ENCODE data around the gene CHAF1B. TPM values are rescaled to one million over a fixed set of nuclear protein-coding genes. Genes with fewer than 3 reads are reported as not detected.

Gene CHAF1B
- total and polyA plus RNA-seq, 7 donors = 0.68 to 12.6 (median 8.4) TPM

DNA sequence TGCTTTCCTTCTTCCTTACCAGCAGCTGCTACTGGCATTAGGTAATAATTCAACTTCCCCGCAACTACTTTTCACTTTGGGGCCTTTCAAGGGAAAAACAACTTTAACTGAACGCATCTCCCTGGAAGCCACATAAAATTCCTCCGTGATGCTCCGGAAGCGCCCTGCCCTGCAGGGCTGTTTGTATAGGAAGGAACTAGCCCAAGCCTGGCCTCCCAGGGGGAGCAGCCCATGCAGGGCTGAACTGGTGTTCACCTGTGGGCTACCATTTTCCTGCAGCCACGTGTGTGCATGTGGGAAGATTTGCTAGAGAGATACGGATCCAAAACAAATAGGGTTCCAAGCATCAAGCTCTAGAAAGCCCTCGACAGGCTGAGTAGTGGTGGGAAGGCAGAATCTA lies 80.3 kb downstream of the CHAF1B start:
- ATAC-seq (no peak), DNase-seq (no peak)
- H3K9me3 ChIP-seq = no peaks in the 10 kb centered on the region
- no peak overlapping the region for H3K27ac ChIP-seq
- H3K4me3 ChIP-seq = no peak overlapping the region
- H3K4me1 ChIP-seq = peaks cover 14% of the 10 kb centered on the region
- no peaks in the 10 kb centered on the region for H3K27me3 ChIP-seq (ENCODE audit: insufficient read depth in 3 of 3, low read length in 2 of 3)
- no peaks in the 10 kb centered on the region for H3K36me3 ChIP-seq (ENCODE audit: insufficient read depth in 1 of 2, low read depth in 1 of 2)
- TF ChIP-seq, protein P1, sequence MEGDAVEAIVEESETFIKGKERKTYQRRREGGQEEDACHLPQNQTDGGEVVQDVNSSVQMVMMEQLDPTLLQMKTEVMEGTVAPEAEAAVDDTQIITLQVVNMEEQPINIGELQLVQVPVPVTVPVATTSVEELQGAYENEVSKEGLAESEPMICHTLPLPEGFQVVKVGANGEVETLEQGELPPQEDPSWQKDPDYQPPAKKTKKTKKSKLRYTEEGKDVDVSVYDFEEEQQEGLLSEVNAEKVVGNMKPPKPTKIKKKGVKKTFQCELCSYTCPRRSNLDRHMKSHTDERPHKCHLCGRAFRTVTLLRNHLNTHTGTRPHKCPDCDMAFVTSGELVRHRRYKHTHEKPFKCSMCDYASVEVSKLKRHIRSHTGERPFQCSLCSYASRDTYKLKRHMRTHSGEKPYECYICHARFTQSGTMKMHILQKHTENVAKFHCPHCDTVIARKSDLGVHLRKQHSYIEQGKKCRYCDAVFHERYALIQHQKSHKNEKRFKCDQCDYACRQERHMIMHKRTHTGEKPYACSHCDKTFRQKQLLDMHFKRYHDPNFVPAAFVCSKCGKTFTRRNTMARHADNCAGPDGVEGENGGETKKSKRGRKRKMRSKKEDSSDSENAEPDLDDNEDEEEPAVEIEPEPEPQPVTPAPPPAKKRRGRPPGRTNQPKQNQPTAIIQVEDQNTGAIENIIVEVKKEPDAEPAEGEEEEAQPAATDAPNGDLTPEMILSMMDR (IDR thresholded peaks at IDR 0.05) = no peak
- intact Hi-C loops (cut with DNase I) = no loop called here
- 56 to 60% (median 57%) methylated on average over 8 of the region's 8 CpGs for WGBS, 3 donors

DNA sequence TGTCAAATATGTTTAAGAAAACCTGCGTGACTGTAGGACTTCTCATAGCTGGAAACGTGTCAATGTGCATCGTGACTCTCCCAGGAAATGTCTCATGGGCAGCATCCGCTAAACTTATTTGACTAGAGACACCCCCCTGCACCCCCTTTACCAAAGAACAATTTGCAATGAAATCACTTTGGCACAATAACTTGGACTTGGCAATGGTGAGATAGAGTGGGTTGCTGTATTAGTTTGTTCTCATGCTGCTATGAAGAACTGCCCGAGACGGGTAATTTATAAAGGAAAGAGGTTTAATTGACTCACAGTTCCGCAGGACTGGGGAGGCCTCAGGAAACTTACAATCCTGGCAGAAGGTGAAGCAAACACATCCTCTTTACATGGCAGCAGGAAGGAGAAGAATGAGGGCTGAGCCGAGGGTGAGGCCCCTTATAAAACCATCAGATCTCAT lies 80.9 kb downstream of the CHAF1B start:
- intact Hi-C loops (cut with DNase I) = no loop called here
- Histone ChIP-seq H3K36me3 (ENCODE audit: insufficient read depth in 1 of 2, low read depth in 1 of 2) (no peaks in the 10 kb centered on the region), H3K4me1 (peaks cover 14% of the 10 kb centered on the region), H3K9me3 (no peaks in the 10 kb centered on the region), H3K27ac (no peak overlapping the region), H3K4me3 (no peak overlapping the region), H3K27me3 (ENCODE audit: insufficient read depth in 3 of 3, low read length in 2 of 3) (no peaks in the 10 kb centered on the region)
- DNase-seq (no peak), ATAC-seq (no peak)
- TF ChIP-seq, protein P1 (IDR thresholded peaks at IDR 0.05) = no peak
- 76 to 80% (median 77%) methylated on average over 8 of the region's 8 CpGs for WGBS, 3 donors

Other genes with a start within 250 kb of the CHAF1B start
- 10 to 100 TPM; 12.8 to 20.7 (median 14.3) TPM for gene DOP1B, start 228.6 kb upstream of the CHAF1B start, total RNA-seq
- gene DOP1B, start 228.6 kb upstream of the CHAF1B start, polyA plus RNA-seq = 1 to 10 TPM; 3.1 to 7.4 (median 4.7) TPM
- 10 to 100 TPM; 18.9 to 29.6 (median 26.3) TPM for gene MORC3, start 65.2 kb upstream of the CHAF1B start, total RNA-seq
- 10 to 100 TPM; 12.4 to 33.5 (median 14.2) TPM for gene MORC3, start 65.2 kb upstream of the CHAF1B start, polyA plus RNA-seq
- not detected for gene CLDN14, start 94.7 kb downstream of the CHAF1B start, total RNA-seq
- gene CLDN14, start 94.7 kb downstream of the CHAF1B start, polyA plus RNA-seq = under 1 TPM; 0.04 to 0.31 (median 0.07) TPM

Data from psoas muscle (tissue), 8 donors.